Measurements from ENCODE around the gene KRT76.

The KRT76 gene

DNA sequence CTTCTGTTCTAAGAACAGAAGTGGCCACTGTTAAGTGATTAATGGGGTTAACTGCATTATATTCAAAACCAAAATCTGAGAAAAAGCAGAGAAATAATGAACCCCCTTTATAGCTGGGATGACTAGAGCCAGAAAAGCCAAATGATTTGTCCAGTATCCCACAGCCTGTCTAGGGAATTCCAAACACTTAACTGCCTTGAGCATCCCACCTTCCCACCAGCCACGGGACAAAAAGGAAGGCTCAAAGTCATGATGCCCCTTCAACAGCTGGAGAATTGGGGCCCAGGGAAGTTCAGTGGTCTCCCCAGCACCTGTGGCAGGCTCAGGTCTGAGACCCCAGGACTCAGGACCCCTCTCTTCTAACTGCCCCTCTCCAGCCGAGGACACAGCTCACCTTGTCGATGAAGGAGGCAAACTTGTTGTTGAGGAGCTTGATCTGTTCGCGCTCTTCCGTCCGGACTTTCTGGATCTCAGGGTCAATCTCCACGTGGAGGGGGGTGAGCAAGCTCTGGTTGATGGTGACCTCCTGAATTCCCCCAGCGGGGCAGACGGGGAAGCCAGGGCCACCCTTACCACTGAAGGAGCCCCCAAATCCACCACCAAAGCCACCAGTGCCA lies 36.2 kb upstream of the KRT76 start:
- DNase-seq = no peak

- DNase-seq = no peak
Observed at GRCh38 chr12:52812749-52813148, 35.6 kb upstream of the KRT76 start.

DNA sequence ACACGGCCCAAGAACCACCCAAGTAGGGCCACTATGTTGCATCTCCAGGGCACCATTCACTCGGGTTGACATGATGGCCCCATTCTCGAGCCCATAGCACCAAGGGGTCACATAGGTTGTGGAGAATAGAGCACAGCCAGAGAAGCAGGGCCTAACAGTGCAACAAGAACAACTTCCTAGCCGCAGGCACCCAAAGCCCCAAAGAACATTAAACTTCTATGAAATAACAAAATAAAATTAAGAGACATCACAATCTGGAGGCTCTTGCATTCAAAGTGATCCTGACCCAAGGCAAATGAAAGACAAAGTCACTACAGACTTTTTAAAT lies 34.9 kb upstream of the KRT76 start:
- no peak for DNase-seq

- no peak for DNase-seq
Observed at GRCh38 chr12:52811191-52812072, 34.3 kb upstream of the KRT76 start.

DNA sequence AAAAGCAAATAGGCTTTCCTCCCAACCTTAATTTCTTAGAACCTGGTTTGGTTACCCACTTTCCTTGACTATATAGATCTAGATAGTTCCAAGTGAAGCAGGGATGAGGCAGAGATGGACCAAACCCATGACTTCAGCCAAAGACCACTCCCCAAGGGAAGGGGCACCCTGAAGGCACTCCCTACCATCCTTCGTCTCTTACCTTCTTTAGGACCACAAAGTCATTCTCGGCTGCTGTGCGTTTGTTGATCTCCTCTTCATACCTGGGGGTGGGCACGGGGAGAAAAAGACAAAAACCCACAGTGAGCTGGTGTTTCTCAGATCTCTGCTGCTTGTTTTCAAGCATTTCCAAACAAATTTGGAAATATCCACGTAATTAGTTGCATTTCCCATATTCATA lies 33.4 kb upstream of the KRT76 start:
- DNase-seq = no peak

GRCh38 chr12:52809166-52809565 lies 32.0 kb upstream of the KRT76 start:
- no peak for DNase-seq

- DNase-seq = no peak
Observed at GRCh38 chr12:52808573-52809160, 31.5 kb upstream of the KRT76 start.

- no peak for DNase-seq
Observed at GRCh38 chr12:52807544-52808470, 30.7 kb upstream of the KRT76 start.

- DNase-seq = no peak
Observed at GRCh38 chr12:52806821-52807543, 29.8 kb upstream of the KRT76 start.

- DNase-seq = no peak
Observed at GRCh38 chr12:52806169-52806811, 29.1 kb upstream of the KRT76 start.

DNA sequence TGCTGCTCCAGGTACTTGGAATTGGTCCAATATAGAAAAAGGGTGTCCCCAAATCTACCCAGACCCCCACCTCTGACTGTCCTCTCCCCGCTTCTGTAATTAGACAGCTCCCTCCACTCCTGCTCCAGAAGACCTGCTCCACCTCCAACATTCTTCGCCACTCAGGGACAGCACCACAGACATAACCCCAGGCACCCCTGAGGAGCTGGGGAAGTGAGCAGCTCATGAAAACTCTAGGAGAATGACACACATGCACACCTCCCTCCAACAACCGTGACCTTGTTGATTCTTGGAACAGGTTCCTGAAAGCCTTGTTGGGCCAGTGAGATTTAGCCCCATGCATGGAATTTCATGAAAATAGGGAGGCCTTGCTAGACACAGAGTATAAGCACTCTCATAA lies 28.6 kb upstream of the KRT76 start:
- no peak for DNase-seq

DNA sequence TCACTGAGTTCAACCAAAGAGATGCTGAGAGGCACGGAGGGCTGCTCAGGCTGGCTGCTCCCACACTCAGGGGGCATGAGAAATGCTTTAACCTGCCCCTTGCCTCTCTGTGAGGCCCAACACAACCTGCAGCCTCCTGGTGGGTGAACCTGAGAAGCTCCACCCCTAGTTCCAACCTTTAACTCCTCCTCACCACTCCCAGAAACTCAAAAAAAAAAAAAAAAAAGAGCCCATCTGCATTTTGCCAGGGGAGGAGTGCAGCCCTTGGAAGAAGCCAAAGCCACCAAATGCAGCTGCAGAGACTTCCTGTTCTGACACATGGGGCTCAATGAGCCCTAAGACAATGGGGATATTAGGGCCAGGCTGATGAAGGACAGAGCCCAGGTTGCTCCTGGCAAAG lies 27.9 kb upstream of the KRT76 start:
- DNase-seq = peak; percentile 15

- no peak for DNase-seq
Observed at GRCh38 chr12:52802442-52802841, 25.3 kb upstream of the KRT76 start.

- no peak for DNase-seq
Observed at GRCh38 chr12:52801773-52802172, 24.6 kb upstream of the KRT76 start.

DNA sequence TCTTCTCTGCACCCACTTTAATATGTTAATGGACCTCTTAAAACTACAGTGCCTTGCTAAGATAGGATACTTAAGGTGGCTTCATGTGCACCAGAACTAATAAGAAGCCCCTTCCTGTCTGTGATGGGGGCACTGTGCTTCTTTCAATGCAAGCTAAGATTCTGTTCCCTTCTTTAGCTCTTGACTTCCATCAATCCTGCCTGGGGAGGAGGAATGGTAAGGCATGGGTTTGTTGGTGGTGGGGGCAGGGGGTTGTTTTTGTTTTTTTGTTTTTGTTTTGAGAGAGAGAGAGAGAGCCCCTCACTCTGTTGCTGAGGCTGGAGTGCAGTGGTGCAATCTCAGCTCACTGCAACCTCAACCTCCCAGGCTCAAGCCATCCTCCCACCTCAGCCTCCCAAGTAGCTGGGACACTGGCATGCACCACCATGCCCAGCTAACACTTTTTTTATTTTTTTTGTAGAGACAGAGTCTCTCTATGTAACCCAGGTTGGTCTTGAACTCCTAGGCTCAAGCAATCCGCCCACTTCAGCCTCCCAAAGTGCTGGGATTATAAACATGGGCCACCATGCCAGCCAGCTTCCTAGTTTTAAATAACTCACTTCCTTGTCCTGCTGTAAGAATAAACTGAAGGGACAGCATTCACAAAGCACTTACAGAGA lies 23.2 kb upstream of the KRT76 start:
- no peak for DNase-seq

DNA sequence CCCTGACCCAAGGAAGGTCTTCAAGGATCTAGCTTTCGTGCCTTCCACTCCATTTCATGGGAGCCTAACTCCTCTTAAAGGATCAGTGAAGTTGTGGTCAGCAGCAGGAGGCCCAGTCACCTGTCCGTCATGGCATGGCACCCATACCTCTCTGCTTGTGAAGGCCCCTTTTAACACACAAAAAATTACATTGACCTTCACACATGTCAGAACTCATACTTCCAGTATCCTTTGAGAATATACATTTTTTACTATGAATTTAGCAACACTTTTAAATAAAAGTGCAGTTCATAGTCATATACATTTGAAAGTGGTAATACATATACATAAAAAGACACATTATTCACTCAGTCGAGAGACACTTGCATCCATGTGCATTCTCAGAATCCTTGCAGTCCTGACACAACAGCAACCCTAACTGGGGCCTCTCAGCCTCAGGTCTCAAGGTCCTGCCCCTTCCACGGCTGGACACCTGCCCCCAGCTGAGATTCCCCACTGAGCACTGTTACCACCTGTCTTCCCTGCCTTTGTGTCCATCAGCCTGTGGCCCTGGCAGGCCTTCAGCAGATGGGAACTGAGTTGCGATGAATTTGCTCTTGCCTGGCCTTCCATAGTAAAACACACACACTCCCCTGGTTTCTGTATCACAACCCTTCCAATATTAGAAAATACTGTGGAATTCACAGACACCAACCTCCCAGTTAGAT lies 22.5 kb upstream of the KRT76 start:
- no peak for DNase-seq

DNA sequence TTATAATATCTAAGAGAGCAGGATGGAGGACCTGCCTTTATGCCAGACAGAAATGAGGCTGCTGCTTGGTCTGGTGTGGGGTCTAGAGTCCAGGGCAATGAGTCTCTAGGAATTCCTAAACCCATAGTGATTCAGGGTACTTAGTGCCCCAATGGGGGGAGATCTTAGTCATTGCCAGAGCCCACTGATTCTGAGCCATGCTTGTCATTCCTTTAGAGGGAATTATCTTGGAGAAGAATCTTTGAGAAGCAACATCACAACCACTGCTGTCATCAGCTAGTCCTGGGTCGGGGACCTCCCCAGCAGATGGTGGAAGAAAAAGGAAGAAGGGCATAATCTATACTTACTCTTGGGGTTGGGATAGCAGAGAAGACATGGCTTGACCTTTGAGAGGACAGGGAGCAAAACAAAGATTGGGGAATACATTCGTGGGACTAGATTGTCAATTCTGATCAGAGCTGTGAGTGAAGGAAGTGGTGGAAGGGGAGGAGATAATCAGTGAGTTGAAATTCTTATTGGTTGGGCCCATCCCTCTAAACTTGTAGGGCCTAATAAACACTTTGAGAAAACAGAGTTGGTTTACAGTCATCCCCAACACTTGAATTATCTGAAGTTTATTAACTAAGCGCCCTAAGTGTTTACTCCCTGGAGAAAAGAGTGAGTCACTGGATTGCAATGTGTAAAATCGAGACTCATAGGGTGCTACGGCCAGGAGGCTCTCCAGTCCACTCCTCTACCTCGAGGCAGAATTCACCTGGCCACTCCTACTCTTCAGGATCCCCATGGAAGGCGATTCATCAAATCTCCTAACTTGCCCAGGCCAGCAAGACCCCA lies 21.7 kb upstream of the KRT76 start:
- no peak for DNase-seq

- DNase-seq = peak; percentile 52
Observed at GRCh38 chr12:52798003-52798670, 21.0 kb upstream of the KRT76 start.

- DNase-seq = no peak
Observed at GRCh38 chr12:52797529-52797894, 20.4 kb upstream of the KRT76 start.

All from hematopoietic multipotent progenitor cell treated with erythropoietin and hydrocortisone succinate and interleukin-3 and kit ligand, for 6 days (in vitro differentiated cells).